ENCODE results near the gene CLGN. TPM values are rescaled to one million over a fixed set of nuclear protein-coding genes. Genes with fewer than 3 reads are reported as not detected.
A peak's percentile ranks its signal among the peaks of the same experiment; 100 is the strongest.

The CLGN gene
- total and polyA plus RNA-seq, 3 experiments from 2014 or later = not detected

GRCh38 chr4:140372751-140373327 is 54.6 kb downstream of the CLGN start:
- peak overlapping the region; percentile 67 for H3K27ac ChIP-seq (ENCODE audit: low read depth, low read length)
- CTCF ChIA-PET = interaction anchor here (0.7 to 4.3 kb wide), 4 partner anchors 10 to 1187 kb away, joined by 3 to 68 read pairs (median 12); partner anchors contain the start of gene ELMOD2
- POLR2A ChIA-PET = interaction anchor here (0.6 to 2.4 kb wide), 5 partner anchors 8 to 920 kb away, joined by 3 to 18 read pairs (median 3); partner anchors contain the start of gene ELMOD2

GRCh38 chr4:140368686-140369085 is 58.8 kb downstream of the CLGN start:
- POLR2A ChIA-PET = interaction anchor here (0.6 kb wide), 1 partner anchor 8 kb away, joined by 3 read pairs; no protein-coding TSS in a partner anchor
- Mint-ChIP-seq H3K9me3 (no peaks in the 10 kb centered on the region), H3K4me3 (no peak overlapping the region), H3K4me1 (peaks cover 0 to 4% (median 2%) of the 10 kb centered on the region in 3 donors), H3K36me3 (peaks cover 0 to 1% (median 0%) of the 10 kb centered on the region in 3 donors), H3K27ac (no peak overlapping the region), H3K27me3 (peaks cover 1 to 6% of the 10 kb centered on the region in 2 donors)
- Histone ChIP-seq H3K9me3 (ENCODE audit: low read length) (no peaks in the 10 kb centered on the region), H3K36me3 (ENCODE audit: insufficient read depth, low read length) (no peaks in the 10 kb centered on the region), H3K4me1 (ENCODE audit: insufficient read depth, low read length) (peaks cover 5% of the 10 kb centered on the region), H3K27ac (ENCODE audit: low read depth, low read length) (no peak overlapping the region), H3K4me3 (ENCODE audit: low read length) (no peak overlapping the region), H3K27me3 (ENCODE audit: insufficient read depth, low read length, poor library complexity, severe bottlenecking) (no peaks in the 10 kb centered on the region)
- no peak for DNase-seq
- CTCF ChIA-PET = interaction anchor here (1.2 to 2.3 kb wide), 2 partner anchors 9 to 69 kb away, joined by 3 to 19 read pairs; no protein-coding TSS in a partner anchor

More at GRCh38 chr4:140372751-140373327, 54.6 kb downstream of the CLGN start:
- Histone ChIP-seq H3K4me1 (ENCODE audit: insufficient read depth, low read length) (peaks cover 21% of the 10 kb centered on the region), H3K9me3 (ENCODE audit: low read length) (no peaks in the 10 kb centered on the region), H3K27me3 (ENCODE audit: insufficient read depth, low read length, poor library complexity, severe bottlenecking) (no peaks in the 10 kb centered on the region), H3K4me3 (ENCODE audit: low read length) (peak overlapping the region; percentile 88), H3K36me3 (ENCODE audit: insufficient read depth, low read length) (no peaks in the 10 kb centered on the region)
- H3K36me3 Mint-ChIP-seq = peaks cover 0 to 1% (median 0%) of the 10 kb centered on the region in 3 donors
- peak overlapping the region in 1 of 8 donors; percentile 3 for H3K27ac Mint-ChIP-seq
- H3K9me3 Mint-ChIP-seq = no peaks in the 10 kb centered on the region
- peaks cover 1 to 6% of the 10 kb centered on the region in 2 donors for H3K27me3 Mint-ChIP-seq
- peak in 4 of 5 donors; percentile 2 to 58 (median 24) for DNase-seq
- peaks cover 27 to 41% (median 32%) of the 10 kb centered on the region in 3 donors for H3K4me1 Mint-ChIP-seq
- no peak overlapping the region for H3K4me3 Mint-ChIP-seq

- Mint-ChIP-seq H3K9me3 (no peaks in the 10 kb centered on the region), H3K4me3 (no peak overlapping the region), H3K27me3 (peaks cover 1 to 6% of the 10 kb centered on the region in 2 donors), H3K4me1 (peaks cover 0 to 4% (median 2%) of the 10 kb centered on the region in 3 donors), H3K36me3 (peaks cover 0 to 1% (median 0%) of the 10 kb centered on the region in 3 donors), H3K27ac (no peak overlapping the region)
- ChIA-PET CTCF (interaction anchor here (2.3 kb wide), 1 partner anchor 8 kb away, joined by 19 read pairs; no protein-coding TSS in a partner anchor), POLR2A (no interaction called here)
- Histone ChIP-seq H3K4me1 (ENCODE audit: insufficient read depth, low read length) (peaks cover 5% of the 10 kb centered on the region), H3K4me3 (ENCODE audit: low read length) (no peak overlapping the region), H3K36me3 (ENCODE audit: insufficient read depth, low read length) (no peaks in the 10 kb centered on the region), H3K27ac (ENCODE audit: low read depth, low read length) (no peak overlapping the region), H3K9me3 (ENCODE audit: low read length) (no peaks in the 10 kb centered on the region), H3K27me3 (ENCODE audit: insufficient read depth, low read length, poor library complexity, severe bottlenecking) (no peaks in the 10 kb centered on the region)
- DNase-seq = no peak
Measured at GRCh38 chr4:140367738-140368137, 59.7 kb downstream of the CLGN start.

- no peaks in the 10 kb centered on the region for H3K9me3 Mint-ChIP-seq
- H3K4me3 Mint-ChIP-seq = no peak overlapping the region
- no peaks in the 10 kb centered on the region for H3K4me1 ChIP-seq (ENCODE audit: insufficient read depth, low read length)
- peaks cover 0 to 3% (median 0%) of the 10 kb centered on the region in 3 donors for H3K4me1 Mint-ChIP-seq
- H3K27me3 ChIP-seq (ENCODE audit: insufficient read depth, low read length, poor library complexity, severe bottlenecking) = no peaks in the 10 kb centered on the region
- POLR2A ChIA-PET = no interaction called here
- H3K36me3 Mint-ChIP-seq = peaks cover 0 to 1% (median 0%) of the 10 kb centered on the region in 3 donors
- H3K27ac ChIP-seq (ENCODE audit: low read depth, low read length) = no peak overlapping the region
- CTCF ChIA-PET = interaction anchor here (7.0 kb wide), 1 partner anchor 10 kb away, joined by 68 read pairs; the partner anchor contains the start of gene SCOC
- H3K27ac Mint-ChIP-seq = no peak overlapping the region
- H3K4me3 ChIP-seq (ENCODE audit: low read length) = no peak overlapping the region
- H3K9me3 ChIP-seq (ENCODE audit: low read length) = no peaks in the 10 kb centered on the region
- H3K36me3 ChIP-seq (ENCODE audit: insufficient read depth, low read length) = no peaks in the 10 kb centered on the region
- H3K27me3 Mint-ChIP-seq = peaks cover 1 to 12% of the 10 kb centered on the region in 2 donors
- DNase-seq = no peak
Measured at GRCh38 chr4:140363558-140363957, 63.9 kb downstream of the CLGN start.

DNA sequence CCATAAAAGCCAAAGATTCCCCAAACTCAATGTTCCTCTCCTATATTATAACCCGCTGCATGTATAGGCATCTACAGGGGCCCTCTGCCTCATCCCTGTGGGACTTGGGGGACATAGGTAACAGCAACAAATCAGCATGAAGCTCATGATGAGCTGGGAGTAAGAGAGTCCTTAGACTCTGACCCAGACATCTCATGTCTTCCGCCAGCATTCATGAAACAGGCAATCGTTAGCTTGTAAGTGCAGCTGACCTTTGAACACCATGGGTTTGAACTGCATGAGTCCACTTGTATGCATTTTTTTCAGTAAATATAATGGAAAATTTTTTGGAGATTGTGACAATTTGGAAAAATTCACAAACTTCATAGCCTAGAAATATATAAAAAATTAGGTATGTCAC is 64.4 kb downstream of the CLGN start:
- POLR2A ChIA-PET = no interaction called here
- Histone ChIP-seq H3K36me3 (ENCODE audit: insufficient read depth, low read length) (no peaks in the 10 kb centered on the region), H3K4me3 (ENCODE audit: low read length) (no peak overlapping the region), H3K27me3 (ENCODE audit: insufficient read depth, low read length, poor library complexity, severe bottlenecking) (no peaks in the 10 kb centered on the region), H3K27ac (ENCODE audit: low read depth, low read length) (no peak overlapping the region), H3K4me1 (ENCODE audit: insufficient read depth, low read length) (no peaks in the 10 kb centered on the region), H3K9me3 (ENCODE audit: low read length) (no peaks in the 10 kb centered on the region)
- no peaks in the 10 kb centered on the region for H3K9me3 Mint-ChIP-seq
- CTCF ChIA-PET = interaction anchor here (7.0 kb wide), 1 partner anchor 11 kb away, joined by 68 read pairs; the partner anchor contains the start of gene SCOC
- H3K4me1 Mint-ChIP-seq = peaks cover 0 to 3% (median 0%) of the 10 kb centered on the region in 3 donors
- H3K27ac Mint-ChIP-seq = no peak overlapping the region
- H3K27me3 Mint-ChIP-seq = peaks cover 4 to 13% of the 10 kb centered on the region in 2 donors
- no peak overlapping the region for H3K4me3 Mint-ChIP-seq
- H3K36me3 Mint-ChIP-seq = peaks cover 0 to 1% (median 0%) of the 10 kb centered on the region in 3 donors
- DNase-seq = no peak

DNA sequence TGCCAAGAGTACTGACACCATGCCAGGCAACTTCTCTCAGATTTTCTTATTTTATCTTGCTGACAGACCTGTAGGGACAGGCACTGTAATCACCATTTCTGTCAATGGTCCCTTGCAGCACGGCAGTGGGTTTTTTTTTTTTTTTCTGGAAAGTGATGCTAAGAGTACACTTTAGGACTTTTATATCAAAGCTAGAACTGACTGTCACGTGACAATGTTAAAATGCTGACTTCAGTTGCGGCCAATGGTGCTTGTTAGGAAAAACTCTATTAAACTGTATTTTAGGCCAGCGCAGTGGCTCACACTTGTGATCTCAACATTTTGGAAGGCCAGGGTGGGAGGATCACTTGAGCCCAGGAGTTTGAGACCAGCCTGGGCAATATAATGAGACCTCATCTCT is 66.3 kb downstream of the CLGN start:
- ChIA-PET POLR2A (no interaction called here), CTCF (interaction anchor here (0.8 to 7.0 kb wide), 4 partner anchors 7 to 163 kb away, joined by 3 to 68 read pairs (median 12); partner anchors contain the start of genes ELMOD2 and SCOC)
- Histone ChIP-seq H3K4me3 (ENCODE audit: low read length) (no peak overlapping the region), H3K9me3 (ENCODE audit: low read length) (no peaks in the 10 kb centered on the region), H3K36me3 (ENCODE audit: insufficient read depth, low read length) (no peaks in the 10 kb centered on the region), H3K27ac (ENCODE audit: low read depth, low read length) (no peak overlapping the region), H3K4me1 (ENCODE audit: insufficient read depth, low read length) (no peaks in the 10 kb centered on the region), H3K27me3 (ENCODE audit: insufficient read depth, low read length, poor library complexity, severe bottlenecking) (no peaks in the 10 kb centered on the region)
- H3K9me3 Mint-ChIP-seq = no peaks in the 10 kb centered on the region
- H3K4me1 Mint-ChIP-seq = peaks cover 0 to 3% (median 0%) of the 10 kb centered on the region in 3 donors
- peaks cover 0 to 1% (median 0%) of the 10 kb centered on the region in 3 donors for H3K36me3 Mint-ChIP-seq
- DNase-seq = no peak
- H3K4me3 Mint-ChIP-seq = no peak overlapping the region
- peaks cover 11 to 20% of the 10 kb centered on the region in 2 donors for H3K27me3 Mint-ChIP-seq
- no peak overlapping the region for H3K27ac Mint-ChIP-seq

DNA sequence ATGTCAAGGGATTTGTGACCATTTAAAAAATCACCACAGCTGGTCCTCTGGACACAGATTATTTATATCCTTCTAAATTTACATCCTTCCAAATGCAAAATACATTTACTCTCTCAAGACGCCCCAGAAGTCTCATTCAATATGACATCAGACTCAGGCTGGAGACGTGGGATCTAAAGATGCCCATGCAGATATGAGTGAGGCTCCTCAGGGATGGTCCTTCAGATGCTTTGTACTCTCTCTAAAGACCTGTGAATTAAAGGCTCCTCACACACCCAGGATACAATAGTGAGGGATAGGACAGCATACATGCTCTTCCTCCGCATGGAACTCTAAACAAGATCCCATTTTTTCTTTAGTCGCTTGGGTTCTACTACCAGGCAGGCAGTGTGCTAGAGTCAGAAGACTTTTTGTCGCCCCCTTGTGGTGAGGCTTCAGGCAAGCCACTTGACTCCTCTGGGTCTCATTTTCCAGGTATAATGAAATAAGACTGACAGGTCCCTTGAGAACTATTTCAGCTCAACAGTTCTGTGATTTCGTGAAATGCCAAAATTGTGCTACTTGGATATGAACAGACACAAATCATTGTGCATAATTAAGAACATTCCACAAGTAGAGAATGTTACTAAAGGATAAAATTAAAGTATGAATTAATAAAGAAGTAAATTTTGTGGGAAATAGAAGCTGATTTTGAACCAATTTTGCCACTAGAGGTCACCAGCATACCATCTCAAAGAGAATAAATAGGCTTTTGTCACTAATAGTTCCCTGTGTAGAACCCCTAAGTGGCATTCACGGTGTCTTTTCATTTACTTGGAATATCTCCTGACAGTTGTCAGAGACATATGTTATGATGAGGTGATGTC is 67.7 kb downstream of the CLGN start:
- Mint-ChIP-seq H3K36me3 (peaks cover 0 to under 1% (median 0%) of the 10 kb centered on the region in 3 donors), H3K27me3 (peaks cover 11 to 20% of the 10 kb centered on the region in 2 donors), H3K27ac (no peak overlapping the region), H3K4me1 (peaks cover 0 to 3% (median 0%) of the 10 kb centered on the region in 3 donors), H3K9me3 (no peaks in the 10 kb centered on the region), H3K4me3 (no peak overlapping the region)
- Histone ChIP-seq H3K36me3 (ENCODE audit: insufficient read depth, low read length) (no peaks in the 10 kb centered on the region), H3K27ac (ENCODE audit: low read depth, low read length) (no peak overlapping the region), H3K27me3 (ENCODE audit: insufficient read depth, low read length, poor library complexity, severe bottlenecking) (no peaks in the 10 kb centered on the region), H3K4me3 (ENCODE audit: low read length) (no peak overlapping the region), H3K4me1 (ENCODE audit: insufficient read depth, low read length) (no peaks in the 10 kb centered on the region), H3K9me3 (ENCODE audit: low read length) (no peaks in the 10 kb centered on the region)
- ChIA-PET CTCF (interaction anchor here (0.6 to 7.0 kb wide), 17 partner anchors 9 to 282 kb away, joined by 3 to 68 read pairs (median 4); partner anchors contain the start of genes ELMOD2, MGAT4D and SCOC), POLR2A (interaction anchor here (0.7 to 1.2 kb wide), 2 partner anchors 9 to 14 kb away, joined by 3 to 8 read pairs; partner anchors contain the start of gene SCOC)
- peak; percentile 56 to 78 (median 63) for DNase-seq
